Stimulated activated effector memory CD8-positive, alpha-beta T cell treated with anti-CD3 and anti-CD28 coated beads, Interleukin-12 subunit alpha, Interleukin-12 subunit beta, amount 100 ng/mL, for 72 hours (primary cell): ENCODE measurements around the gene OR10H3.

ENCODE experiments used
- ATAC-seq: fragments of 150-1000 bp; cut with Tn5 transposase; 2 replicates; pipeline ENCODE4 v1.10.0; 2021
- DNase-seq, 2 donors: peaks; one replicate each; pipeline ENCODE4 v3.0.0; 2021 to 2022; ENCODE audit warnings: low spot score in 2 of 2
- H3K27ac Mint-ChIP-seq: one replicate; pipeline ENCODE4 v1.8.0; 2022; ENCODE audit warnings: mild to moderate bottlenecking, mixed read lengths
- H3K36me3 Mint-ChIP-seq: one replicate; pipeline ENCODE4 v1.8.0; 2022; ENCODE audit warnings: mild to moderate bottlenecking, mixed read lengths
- H3K4me1 Mint-ChIP-seq: one replicate; pipeline ENCODE4 v1.8.0; 2022; ENCODE audit warnings: mixed read lengths
- H3K4me3 Mint-ChIP-seq: one replicate; pipeline ENCODE4 v1.8.0; 2022; ENCODE audit warnings: mild to moderate bottlenecking, mixed read lengths
- H3K9me3 Mint-ChIP-seq: one replicate; pipeline ENCODE4 v1.8.0; 2022; ENCODE audit warnings: mixed read lengths

The OR10H3 gene, protein sequence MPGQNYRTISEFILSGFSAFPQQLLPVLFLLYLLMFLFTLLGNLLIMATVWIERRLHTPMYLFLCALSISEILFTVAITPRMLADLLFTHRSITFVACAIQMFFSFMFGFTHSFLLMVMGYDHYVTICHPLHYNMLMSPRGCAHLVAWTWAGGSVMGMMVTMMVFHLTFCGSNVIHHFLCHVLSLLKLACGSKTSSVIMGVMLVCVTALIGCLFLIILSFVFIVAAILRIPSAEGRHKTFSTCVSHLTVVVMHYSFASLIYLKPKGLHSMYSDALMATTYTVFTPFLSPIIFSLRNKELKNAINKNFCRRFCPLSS

DNA sequence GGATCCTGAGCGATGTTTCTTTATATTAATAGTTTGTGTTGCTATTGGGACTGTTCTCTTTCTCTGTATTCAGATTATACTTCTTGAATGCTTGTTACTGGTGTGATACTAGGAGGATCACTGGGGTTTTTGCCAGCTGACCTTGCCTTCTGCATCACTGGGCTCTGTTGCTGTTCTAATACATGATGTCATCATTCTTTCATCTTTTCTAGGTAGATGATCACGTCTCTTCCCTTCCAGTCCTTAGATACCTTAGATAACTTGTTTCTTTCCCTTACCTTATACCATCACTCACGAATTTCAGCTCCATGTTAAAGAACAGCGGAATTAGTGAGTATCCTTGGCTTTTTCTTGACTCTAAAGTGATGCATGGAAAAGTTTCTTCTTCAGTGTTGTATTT is at the start of gene OR10H3:
TSS of gene OR10H3 (plus strand) at position 264 of the 400 bp plus-strand sequence. CDS start 3,408 bp downstream, outside the sequence.
- ATAC-seq (no peak), DNase-seq (no peak)
- Mint-ChIP-seq H3K4me3 (no peak within 1 kb of the TSS), H3K9me3 (peaks cover 8% of the 10 kb centered on the region), H3K4me1 (no peaks in the 10 kb centered on the region), H3K36me3 (no peaks in the 10 kb centered on the region), H3K27ac (no peak within 1 kb of the TSS)

DNA sequence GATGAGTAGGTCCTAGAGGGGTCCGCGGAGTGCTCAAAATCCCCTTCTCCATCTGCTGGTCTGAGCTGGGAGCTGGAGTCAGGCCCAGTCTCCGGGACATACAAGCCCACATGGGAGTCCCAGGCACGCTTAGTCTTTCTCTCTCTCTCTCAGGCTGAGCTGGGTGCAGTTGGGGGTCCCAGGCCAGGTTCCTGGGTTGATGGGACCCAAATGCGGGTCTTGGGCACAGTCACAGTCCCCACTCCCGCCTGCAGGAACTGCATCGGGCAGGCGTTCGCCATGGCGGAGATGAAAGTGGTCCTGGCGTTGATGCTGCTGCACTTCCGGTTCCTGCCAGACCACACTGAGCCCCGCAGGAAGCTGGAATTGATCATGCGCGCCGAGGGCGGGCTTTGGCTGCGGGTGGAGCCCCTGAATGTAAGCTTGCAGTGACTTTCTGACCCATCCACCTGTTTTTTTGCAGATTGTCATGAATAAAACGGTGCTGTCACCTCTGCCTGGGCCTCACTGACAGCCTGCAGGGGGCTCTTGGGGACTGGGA is 41.1 kb upstream of the OR10H3 start:
- Mint-ChIP-seq H3K27ac (no peak overlapping the region), H3K4me3 (no peak overlapping the region), H3K9me3 (no peaks in the 10 kb centered on the region), H3K4me1 (no peaks in the 10 kb centered on the region), H3K36me3 (no peaks in the 10 kb centered on the region)
- DNase-seq (no peak), ATAC-seq (no peak)

DNA sequence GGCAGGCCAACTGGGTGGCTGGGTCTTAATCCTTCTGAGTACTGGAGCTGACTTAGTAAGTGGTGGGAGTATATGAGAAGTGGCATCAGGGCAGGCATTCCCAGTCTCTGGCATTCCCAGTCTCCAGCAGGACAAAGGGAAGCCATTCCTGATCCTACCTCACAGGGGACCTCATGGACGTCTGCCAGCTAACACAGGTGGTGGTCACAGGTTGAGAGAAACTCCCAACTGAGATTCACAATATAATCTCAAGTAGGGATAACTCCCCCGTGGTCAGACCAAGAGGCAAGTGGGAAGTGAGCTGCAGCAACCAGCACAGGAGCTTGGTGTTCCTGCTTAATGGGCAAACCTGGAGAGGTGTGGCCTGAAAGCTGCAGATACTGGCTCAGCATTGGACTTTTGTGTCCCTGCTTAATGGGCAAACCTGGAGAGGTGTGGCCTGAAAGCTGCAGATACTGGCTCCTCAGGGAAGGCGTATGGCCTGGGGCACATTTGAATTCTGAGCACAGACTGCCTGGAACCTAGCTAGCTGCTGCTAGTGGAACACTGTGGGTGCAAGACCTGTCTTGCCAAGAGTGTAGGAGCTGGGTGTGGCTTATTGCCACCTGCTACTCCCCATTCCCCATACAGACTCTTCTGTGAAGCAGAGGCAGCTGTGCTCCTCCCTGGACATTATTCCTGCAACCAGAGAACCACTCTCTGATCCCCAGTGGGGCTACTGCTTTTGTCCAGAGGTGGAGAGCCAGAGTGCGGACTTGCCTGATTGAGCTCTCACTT is 35.8 kb upstream of the OR10H3 start:
- DNase-seq (no peak), ATAC-seq (no peak)
- H3K27ac Mint-ChIP-seq, result no peak overlapping the region
- H3K4me3 Mint-ChIP-seq, result no peak overlapping the region
- H3K4me1 Mint-ChIP-seq, result no peaks in the 10 kb centered on the region
- H3K9me3 Mint-ChIP-seq, result no peaks in the 10 kb centered on the region
- no peaks in the 10 kb centered on the region for H3K36me3 Mint-ChIP-seq

DNA sequence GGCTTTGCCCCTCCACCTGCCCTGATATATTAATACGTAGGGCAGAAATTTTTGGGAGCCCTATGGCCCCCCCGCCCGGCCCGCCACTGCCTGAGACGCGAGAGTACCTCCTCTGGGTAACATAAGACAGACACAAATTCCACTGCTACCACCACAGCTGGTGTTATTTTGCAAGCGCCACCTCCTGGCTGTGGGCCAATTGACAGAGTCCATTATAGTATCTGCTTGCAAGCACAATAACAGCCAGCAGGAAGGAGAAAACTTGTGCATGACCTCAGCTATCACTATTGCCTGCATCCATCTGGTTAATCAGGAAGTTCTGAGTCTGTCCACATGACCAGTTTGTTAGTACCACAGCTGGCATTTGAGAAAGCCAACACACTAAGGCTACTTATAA is 35.3 kb upstream of the OR10H3 start:
- H3K9me3 Mint-ChIP-seq, result no peaks in the 10 kb centered on the region
- H3K4me1 Mint-ChIP-seq, result no peaks in the 10 kb centered on the region
- ATAC-seq (peak; percentile 44), DNase-seq (no peak)
- H3K4me3 Mint-ChIP-seq, result no peak overlapping the region
- H3K36me3 Mint-ChIP-seq, result no peaks in the 10 kb centered on the region
- no peak overlapping the region for H3K27ac Mint-ChIP-seq

DNA sequence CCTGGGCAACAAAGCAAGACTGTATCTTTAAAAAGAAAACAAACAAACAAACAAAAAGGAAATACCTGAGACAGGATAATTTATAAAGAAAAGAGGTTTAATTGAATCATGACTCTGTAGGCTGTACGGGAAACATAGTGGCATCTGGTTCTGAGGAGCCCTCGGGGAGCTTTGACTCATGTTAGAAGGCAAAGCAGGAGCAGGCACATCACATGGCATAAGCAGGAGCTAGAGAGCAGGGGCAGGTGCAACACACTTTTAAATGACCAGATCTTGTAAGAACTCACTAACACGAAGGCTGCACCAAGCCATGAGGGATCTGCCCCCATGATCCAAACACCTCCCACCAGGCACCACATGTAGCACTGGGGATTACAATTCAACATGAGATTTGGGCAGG is 23.1 kb upstream of the OR10H3 start:
- H3K27ac Mint-ChIP-seq, result no peak overlapping the region
- no peak overlapping the region for H3K4me3 Mint-ChIP-seq
- peaks cover 2% of the 10 kb centered on the region for H3K9me3 Mint-ChIP-seq
- no peaks in the 10 kb centered on the region for H3K36me3 Mint-ChIP-seq
- no peak for ATAC-seq
- H3K4me1 Mint-ChIP-seq, result no peaks in the 10 kb centered on the region
- DNase-seq, result no peak

DNA sequence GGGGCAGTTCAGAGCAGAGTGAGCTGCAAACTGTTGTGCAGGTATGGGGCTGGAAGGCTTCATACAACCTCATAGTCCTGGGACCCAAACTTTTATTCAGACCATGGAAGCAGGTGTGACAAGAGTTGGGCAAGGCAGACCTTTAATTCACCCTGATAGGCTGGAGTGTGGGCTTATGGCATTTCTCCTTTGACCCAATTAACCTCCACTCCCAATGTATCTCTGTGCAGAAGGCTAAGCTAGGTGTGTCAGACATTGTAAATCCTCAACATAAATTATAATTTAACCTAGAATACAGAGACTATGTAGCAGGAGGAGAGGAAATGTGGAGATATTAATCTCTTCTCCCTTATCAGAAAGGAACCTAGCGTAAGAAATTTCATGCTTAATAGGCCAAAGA is 22.1 kb upstream of the OR10H3 start:
- H3K36me3 Mint-ChIP-seq, result no peaks in the 10 kb centered on the region
- DNase-seq (no peak), ATAC-seq (no peak)
- H3K9me3 Mint-ChIP-seq, result no peaks in the 10 kb centered on the region
- no peaks in the 10 kb centered on the region for H3K4me1 Mint-ChIP-seq
- no peak overlapping the region for H3K27ac Mint-ChIP-seq
- H3K4me3 Mint-ChIP-seq, result no peak overlapping the region

DNA sequence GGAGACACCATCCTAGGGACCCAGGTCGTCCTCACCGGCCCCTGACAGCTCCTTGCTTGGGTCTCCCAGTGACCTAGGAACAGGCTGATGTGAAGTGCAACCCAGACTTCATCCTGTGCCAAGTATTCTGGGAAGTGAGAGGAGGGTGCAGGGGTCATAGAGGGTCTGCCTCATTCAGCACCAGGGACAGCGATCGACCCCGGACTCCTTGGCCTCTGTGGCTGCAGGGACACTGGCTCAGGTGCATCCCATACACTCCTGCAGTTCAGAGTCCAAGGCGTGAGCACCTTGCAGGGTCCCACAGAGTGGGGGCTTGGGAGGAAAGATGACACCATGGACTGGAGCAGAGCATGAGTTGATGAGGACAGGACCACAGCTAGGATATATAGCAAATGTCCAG is 20.0 kb upstream of the OR10H3 start:
- Mint-ChIP-seq H3K4me1 (peaks cover 2% of the 10 kb centered on the region), H3K27ac (no peak overlapping the region), H3K4me3 (no peak overlapping the region), H3K36me3 (no peaks in the 10 kb centered on the region), H3K9me3 (no peaks in the 10 kb centered on the region)
- no peak for DNase-seq
- no peak for ATAC-seq

- no peaks in the 10 kb centered on the region for H3K36me3 Mint-ChIP-seq
- H3K4me3 Mint-ChIP-seq, result no peak overlapping the region
- ATAC-seq (no peak), DNase-seq (no peak)
- peaks cover 4% of the 10 kb centered on the region for H3K4me1 Mint-ChIP-seq
- H3K27ac Mint-ChIP-seq, result no peak overlapping the region
- no peaks in the 10 kb centered on the region for H3K9me3 Mint-ChIP-seq
Measured at GRCh38 chr19:15721268-15721667, 16.5 kb upstream of the OR10H3 start.

GRCh38 chr19:15722956-15723355 is 14.8 kb upstream of the OR10H3 start:
- no peaks in the 10 kb centered on the region for H3K36me3 Mint-ChIP-seq
- peaks cover 10% of the 10 kb centered on the region for H3K4me1 Mint-ChIP-seq
- ATAC-seq (no peak), DNase-seq (no peak)
- H3K4me3 Mint-ChIP-seq, result no peak overlapping the region
- H3K27ac Mint-ChIP-seq, result no peak overlapping the region
- H3K9me3 Mint-ChIP-seq, result no peaks in the 10 kb centered on the region

DNA sequence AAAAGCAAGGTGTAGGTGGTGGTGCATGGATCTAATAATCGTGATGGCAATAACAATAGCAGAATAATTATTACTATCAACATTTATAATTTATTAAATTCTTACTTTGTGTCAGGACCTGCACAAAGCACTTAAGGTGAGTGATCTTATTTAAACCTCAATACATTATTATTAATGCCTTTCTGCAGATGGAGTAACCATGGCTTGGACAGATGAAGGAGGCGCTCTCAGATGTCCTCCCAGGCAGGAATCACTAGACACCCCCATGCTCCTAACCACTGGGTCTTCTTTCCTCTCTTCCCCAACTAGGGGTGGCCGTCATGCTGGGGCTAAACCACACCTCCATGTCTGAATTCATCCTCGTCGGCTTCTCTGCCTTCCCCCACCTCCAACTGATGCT is 10.1 kb upstream of the OR10H3 start, which contains the start of gene OR10H2:
TSS of gene OR10H2 (plus strand) at position 301 of the 400 bp plus-strand sequence. CDS start at position 321, 20 bp downstream.
- H3K9me3 Mint-ChIP-seq, result no peaks in the 10 kb centered on the region
- H3K4me1 Mint-ChIP-seq, result peaks cover 17% of the 10 kb centered on the region
- DNase-seq (no peak), ATAC-seq (no peak)
- H3K36me3 Mint-ChIP-seq, result no peaks in the 10 kb centered on the region
- no peak within 1 kb of the TSS for H3K4me3 Mint-ChIP-seq
- no peak within 1 kb of the TSS for H3K27ac Mint-ChIP-seq

- Mint-ChIP-seq H3K9me3 (no peaks in the 10 kb centered on the region), H3K36me3 (no peaks in the 10 kb centered on the region), H3K4me1 (peaks cover 14% of the 10 kb centered on the region), H3K4me3 (no peak overlapping the region), H3K27ac (no peak overlapping the region)
- DNase-seq (no peak), ATAC-seq (peak; percentile 45)
Measured at GRCh38 chr19:15730538-15730937, 7.2 kb upstream of the OR10H3 start.

DNA sequence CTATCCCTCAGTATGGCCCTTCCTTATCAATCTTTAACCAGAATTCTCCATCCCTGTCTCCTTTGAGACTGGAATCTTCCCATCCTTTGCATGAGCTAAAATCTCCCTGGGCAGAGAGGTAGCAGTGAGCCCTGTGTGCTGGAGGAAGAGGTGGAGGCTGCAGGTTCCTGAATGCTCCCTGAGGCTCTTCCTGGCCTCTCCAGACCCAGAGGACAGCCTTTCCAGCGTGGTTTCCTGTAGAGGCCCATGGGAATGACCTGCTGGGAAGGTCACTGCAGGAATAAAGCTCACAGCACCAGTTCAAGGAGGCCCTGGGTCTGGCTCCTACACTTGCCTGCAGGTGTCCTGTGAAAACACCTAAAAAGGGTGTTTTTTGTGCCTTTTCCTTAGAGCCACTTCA is 5.4 kb upstream of the OR10H3 start:
- Mint-ChIP-seq H3K4me1 (peaks cover 8% of the 10 kb centered on the region), H3K4me3 (no peak overlapping the region), H3K9me3 (no peaks in the 10 kb centered on the region), H3K27ac (no peak overlapping the region), H3K36me3 (no peaks in the 10 kb centered on the region)
- ATAC-seq, result no peak
- no peak for DNase-seq

DNA sequence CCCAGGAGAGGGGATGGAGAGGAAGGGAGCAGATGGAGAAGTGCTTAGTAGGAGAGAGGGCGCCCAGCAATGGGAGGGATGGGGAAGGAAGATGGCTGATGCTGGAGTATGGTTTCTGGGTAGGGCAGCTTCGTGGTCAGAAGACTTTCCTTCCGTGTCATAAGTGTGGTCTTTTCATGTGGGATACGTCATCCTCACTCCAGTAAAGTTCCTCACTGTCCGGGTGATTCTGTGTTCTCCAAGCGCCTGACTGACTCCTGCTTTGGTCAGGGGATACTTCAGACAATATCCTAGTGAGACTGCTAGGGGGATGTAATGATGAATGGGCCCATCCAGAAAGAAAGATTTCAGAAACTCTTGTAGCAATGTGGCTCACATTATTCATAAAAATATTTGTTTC is 3.9 kb upstream of the OR10H3 start:
- Mint-ChIP-seq H3K4me3 (no peak overlapping the region), H3K27ac (no peak overlapping the region), H3K9me3 (no peaks in the 10 kb centered on the region), H3K36me3 (no peaks in the 10 kb centered on the region), H3K4me1 (peaks cover 8% of the 10 kb centered on the region)
- ATAC-seq (no peak), DNase-seq (no peak)

DNA sequence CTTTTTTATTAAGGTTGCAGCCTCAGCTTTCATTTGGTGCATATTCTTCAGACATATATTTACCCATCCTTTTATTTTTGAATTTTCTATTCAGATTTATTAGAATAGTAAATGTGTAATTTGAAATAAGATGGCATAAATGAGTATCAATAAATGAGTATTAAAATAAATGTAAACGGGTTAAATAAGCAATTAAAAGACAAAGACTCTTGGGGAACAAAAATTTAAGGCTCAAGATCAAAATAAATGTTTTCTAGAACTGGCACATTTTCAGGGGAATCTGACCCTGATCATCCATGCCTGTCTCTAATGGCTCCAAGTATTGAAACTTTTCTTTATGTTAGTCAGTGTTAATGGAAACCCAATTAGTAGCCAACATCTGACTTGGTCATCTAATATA is 3.0 kb downstream of the OR10H3 start:
- no peak overlapping the region for H3K4me3 Mint-ChIP-seq
- DNase-seq (no peak), ATAC-seq (no peak)
- H3K36me3 Mint-ChIP-seq, result no peaks in the 10 kb centered on the region
- no peak overlapping the region for H3K27ac Mint-ChIP-seq
- peaks cover 8% of the 10 kb centered on the region for H3K9me3 Mint-ChIP-seq
- no peaks in the 10 kb centered on the region for H3K4me1 Mint-ChIP-seq

DNA sequence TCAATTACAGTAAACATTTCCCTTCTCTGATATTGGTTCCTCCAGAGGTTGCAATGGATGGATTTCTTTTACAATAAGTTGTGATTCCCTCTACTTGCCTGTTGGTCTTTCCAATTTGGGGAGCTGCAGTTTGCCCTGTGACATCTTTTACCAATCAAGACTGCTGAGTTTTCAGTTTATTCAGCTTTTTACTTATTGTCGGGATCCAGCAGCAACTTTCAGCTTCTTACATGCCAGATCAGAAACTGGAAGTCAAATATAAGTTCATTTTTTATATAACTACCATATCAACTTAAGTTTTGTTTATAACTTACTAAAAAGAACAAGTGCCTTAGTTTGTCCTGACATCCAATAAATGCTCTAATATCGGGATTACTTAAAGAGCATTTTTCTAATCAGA is 10.5 kb downstream of the OR10H3 start:
- no peak overlapping the region for H3K27ac Mint-ChIP-seq
- no peaks in the 10 kb centered on the region for H3K9me3 Mint-ChIP-seq
- no peaks in the 10 kb centered on the region for H3K36me3 Mint-ChIP-seq
- no peaks in the 10 kb centered on the region for H3K4me1 Mint-ChIP-seq
- DNase-seq, result no peak
- no peak for ATAC-seq
- no peak overlapping the region for H3K4me3 Mint-ChIP-seq

GRCh38 chr19:15758379-15758778 is 20.6 kb downstream of the OR10H3 start:
- no peak for ATAC-seq
- Mint-ChIP-seq H3K4me3 (no peak overlapping the region), H3K36me3 (no peaks in the 10 kb centered on the region), H3K27ac (no peak overlapping the region), H3K9me3 (no peaks in the 10 kb centered on the region), H3K4me1 (peaks cover 5% of the 10 kb centered on the region)
- DNase-seq, result no peak
